ENCODE measurements around the gene PROM2.

Gene PROM2

DNA sequence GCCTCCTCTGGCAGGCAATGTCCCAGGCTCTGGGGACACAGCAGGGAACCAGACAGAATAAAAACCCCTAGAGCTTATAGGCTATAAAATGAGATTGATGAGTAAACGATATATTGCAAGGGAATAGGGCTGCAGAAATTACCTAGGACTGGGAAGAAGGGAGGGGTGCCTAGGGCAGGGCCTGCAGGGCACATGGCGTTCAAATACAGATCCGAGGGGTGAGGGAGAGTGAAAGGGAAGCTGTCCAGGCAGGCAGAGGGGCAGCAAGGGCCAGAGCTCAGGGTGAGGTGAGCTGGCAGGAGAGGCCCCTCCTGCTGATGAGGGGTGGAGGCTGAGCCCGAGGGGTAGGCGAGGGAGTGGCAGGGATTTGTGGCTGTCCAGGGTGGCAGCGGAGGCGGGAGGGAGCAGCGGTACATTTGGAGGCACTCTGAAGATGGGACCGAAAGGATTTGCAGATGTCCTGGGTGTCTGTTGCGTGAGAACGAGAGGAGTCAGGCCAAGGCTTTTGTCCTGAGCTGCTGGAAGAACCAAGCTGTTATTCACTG is 56.6 kb downstream of the PROM2 start:
- TF ChIP-seq CEBPB (IDR thresholded peaks at IDR 0.05) (no peak), FOXM1 (IDR thresholded peaks at IDR 0.05; ENCODE audit: borderline replicate concordance, low read depth) (no peak), NFIC (IDR thresholded peaks at IDR 0.05) (no peak), MAX (IDR thresholded peaks at IDR 0.05) (no peak), TEAD4 (IDR thresholded peaks at IDR 0.05) (no peak), EP300 (IDR thresholded peaks at IDR 0.05; ENCODE audit: borderline replicate concordance) (no peak)
- TF ChIP-seq, protein P1, sequence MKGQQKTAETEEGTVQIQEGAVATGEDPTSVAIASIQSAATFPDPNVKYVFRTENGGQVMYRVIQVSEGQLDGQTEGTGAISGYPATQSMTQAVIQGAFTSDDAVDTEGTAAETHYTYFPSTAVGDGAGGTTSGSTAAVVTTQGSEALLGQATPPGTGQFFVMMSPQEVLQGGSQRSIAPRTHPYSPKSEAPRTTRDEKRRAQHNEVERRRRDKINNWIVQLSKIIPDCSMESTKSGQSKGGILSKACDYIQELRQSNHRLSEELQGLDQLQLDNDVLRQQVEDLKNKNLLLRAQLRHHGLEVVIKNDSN (IDR thresholded peaks at IDR 0.05) = no peak

DNA sequence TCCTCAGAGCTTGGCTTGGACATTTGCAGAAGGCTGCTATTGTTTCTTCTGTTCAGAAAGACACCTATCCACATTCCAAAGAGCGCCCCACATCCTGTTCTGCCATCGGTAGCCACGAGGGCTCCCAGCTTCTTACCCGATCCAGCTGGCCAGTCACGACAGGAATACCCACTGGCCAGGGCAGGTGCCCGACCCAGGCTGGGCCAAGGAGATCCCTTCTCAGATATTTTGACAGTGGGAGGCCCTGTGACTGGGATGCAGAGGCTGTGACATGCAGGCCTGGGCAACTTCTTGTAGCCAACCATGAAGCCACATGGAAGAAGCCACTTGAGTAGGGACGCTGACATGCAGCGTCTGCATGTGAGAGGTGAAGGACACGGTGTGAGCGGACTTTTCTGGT is 57.4 kb downstream of the PROM2 start:
- TF ChIP-seq, protein P1 (IDR thresholded peaks at IDR 0.05) = no peak
- TF ChIP-seq RAD21 (IDR thresholded peaks at IDR 0.05; ENCODE audit: low read depth) (no peak), ZBTB7A (IDR thresholded peaks at IDR 0.05; ENCODE audit: low read depth) (no peak), TAF1 (IDR thresholded peaks at IDR 0.05; ENCODE audit: low read depth) (no peak), REST (IDR thresholded peaks at IDR 0.05; ENCODE audit: low read depth) (no peak), MAX (IDR thresholded peaks at IDR 0.05) (no peak), YY1 (IDR thresholded peaks at IDR 0.05; ENCODE audit: low read depth) (no peak), NFIC (IDR thresholded peaks at IDR 0.05) (no peak), TEAD4 (IDR thresholded peaks at IDR 0.05) (no peak), CEBPB (IDR thresholded peaks at IDR 0.05) (no peak), EP300 (IDR thresholded peaks at IDR 0.05; ENCODE audit: borderline replicate concordance) (no peak), TCF12 (IDR thresholded peaks at IDR 0.05; ENCODE audit: low read depth) (no peak), FOXM1 (IDR thresholded peaks at IDR 0.05; ENCODE audit: borderline replicate concordance, low read depth) (no peak)

DNA sequence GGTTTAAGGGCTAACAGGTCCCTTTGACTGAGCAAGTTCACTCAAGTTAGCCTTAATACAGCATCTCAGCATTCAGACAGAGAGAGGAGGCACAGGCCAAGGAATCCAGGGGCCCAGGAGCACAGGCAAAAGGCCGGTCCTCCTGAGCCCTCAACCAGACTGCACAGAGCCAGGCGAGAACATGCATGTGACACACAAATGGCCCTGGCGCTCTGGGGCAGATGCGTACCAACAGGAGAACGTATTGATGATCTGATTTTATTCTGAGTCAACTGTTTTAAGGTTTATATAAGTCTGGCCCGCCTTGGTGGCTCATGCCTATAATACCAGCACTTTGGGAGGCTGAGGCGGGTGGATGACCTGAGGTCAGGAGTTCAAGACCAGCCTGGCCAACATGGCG is 57.8 kb downstream of the PROM2 start:
- TF ChIP-seq, protein P1 (IDR thresholded peaks at IDR 0.05) = no peak
- TF ChIP-seq FOXM1 (IDR thresholded peaks at IDR 0.05; ENCODE audit: borderline replicate concordance, low read depth) (no peak), CEBPB (IDR thresholded peaks at IDR 0.05) (no peak)

DNA sequence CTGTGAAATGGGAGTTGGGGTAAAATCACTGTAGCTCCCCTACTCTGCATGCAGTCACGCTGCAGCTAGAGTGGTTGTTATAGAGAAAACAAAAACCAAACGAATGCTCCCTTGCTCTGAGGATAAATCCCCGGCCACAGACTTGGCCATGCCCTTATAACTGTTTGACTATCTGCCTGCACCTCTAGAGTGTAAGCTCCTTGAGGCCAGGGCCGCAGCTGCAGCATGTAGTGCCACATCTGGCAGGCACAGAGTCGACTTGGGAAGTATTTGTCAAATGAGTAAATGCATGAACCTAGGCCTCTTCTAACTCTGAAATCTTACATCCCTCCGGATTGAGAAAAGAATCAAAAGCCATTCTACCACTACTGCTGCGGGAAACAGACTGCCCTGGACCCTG is 58.8 kb downstream of the PROM2 start:
- TF ChIP-seq TEAD4 (IDR thresholded peaks at IDR 0.05) = no peak
- no peak for TF ChIP-seq TCF12 (IDR thresholded peaks at IDR 0.05; ENCODE audit: low read depth)
- no peak for TF ChIP-seq MAX (IDR thresholded peaks at IDR 0.05)
- no peak for TF ChIP-seq CEBPB (IDR thresholded peaks at IDR 0.05)
- no peak for TF ChIP-seq CREB1 (IDR thresholded peaks at IDR 0.05; ENCODE audit: low read depth)
- TF ChIP-seq ZBTB7A (IDR thresholded peaks at IDR 0.05; ENCODE audit: low read depth) = no peak
- TF ChIP-seq NFIC (IDR thresholded peaks at IDR 0.05) = no peak
- TF ChIP-seq TAF1 (IDR thresholded peaks at IDR 0.05; ENCODE audit: low read depth) = no peak
- TF ChIP-seq FOXM1 (IDR thresholded peaks at IDR 0.05; ENCODE audit: borderline replicate concordance, low read depth) = no peak
- TF ChIP-seq YY1 (IDR thresholded peaks at IDR 0.05; ENCODE audit: low read depth) = no peak
- no peak for TF ChIP-seq REST (IDR thresholded peaks at IDR 0.05; ENCODE audit: low read depth)
- TF ChIP-seq EGR1 (IDR thresholded peaks at IDR 0.05) = no peak
- no peak for TF ChIP-seq EP300 (IDR thresholded peaks at IDR 0.05; ENCODE audit: borderline replicate concordance)
- no peak for TF ChIP-seq RAD21 (IDR thresholded peaks at IDR 0.05; ENCODE audit: low read depth)
- TF ChIP-seq, protein P1 (IDR thresholded peaks at IDR 0.05) = no peak

DNA sequence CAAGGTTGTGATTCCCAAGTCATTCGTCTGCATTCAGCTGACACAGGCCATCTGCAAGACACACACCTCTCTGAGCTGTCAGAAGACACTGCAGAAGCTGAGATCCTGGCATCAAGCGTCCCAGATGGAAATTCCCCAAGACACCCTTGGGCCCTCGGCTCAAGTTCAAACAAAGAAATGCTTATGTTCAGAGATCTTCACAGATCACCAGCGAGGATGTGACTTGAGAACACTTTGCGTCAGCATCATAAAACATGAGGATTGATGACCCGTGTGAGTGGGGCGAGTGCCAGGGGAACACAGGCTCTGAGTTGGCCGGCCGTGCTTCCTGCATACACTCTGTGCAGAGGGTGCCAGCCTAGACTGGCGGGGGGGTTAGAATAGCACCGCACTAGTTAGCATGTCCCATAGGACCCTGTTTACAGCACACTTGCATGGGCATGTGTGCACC is 59.7 kb downstream of the PROM2 start:
- TF ChIP-seq TCF12 (IDR thresholded peaks at IDR 0.05; ENCODE audit: low read depth) (peak; percentile 49), RAD21 (IDR thresholded peaks at IDR 0.05; ENCODE audit: low read depth) (no peak), TEAD4 (IDR thresholded peaks at IDR 0.05) (no peak), REST (IDR thresholded peaks at IDR 0.05; ENCODE audit: low read depth) (no peak), CREB1 (IDR thresholded peaks at IDR 0.05; ENCODE audit: low read depth) (no peak), CEBPB (IDR thresholded peaks at IDR 0.05) (no peak), EP300 (IDR thresholded peaks at IDR 0.05; ENCODE audit: borderline replicate concordance) (peak; percentile 42; the same call in 1 of the 2 replicates), FOXM1 (IDR thresholded peaks at IDR 0.05; ENCODE audit: borderline replicate concordance, low read depth) (no peak), TAF1 (IDR thresholded peaks at IDR 0.05; ENCODE audit: low read depth) (no peak), MAX (IDR thresholded peaks at IDR 0.05) (no peak), NFIC (IDR thresholded peaks at IDR 0.05) (0 out of 2 replicates have a peak, but pooled peaks have one; percentile 35), ZBTB7A (IDR thresholded peaks at IDR 0.05; ENCODE audit: low read depth) (no peak), EGR1 (IDR thresholded peaks at IDR 0.05) (no peak), YY1 (IDR thresholded peaks at IDR 0.05; ENCODE audit: low read depth) (no peak)
- TF ChIP-seq, protein P1 (IDR thresholded peaks at IDR 0.05) = no peak
